Coronary artery (tissue), 2 donors: Measurements from ENCODE around the gene UCP2.

ENCODE experiments used
- DNase-seq: peaks from one replicate; pipeline ENCODE4 v3.0.0-alpha.2; 2017; ENCODE audit warnings: low spot score
- H3K27ac ChIP-seq, 2 donors: fragments of 200-600 bp; sonication (generic); one replicate each; pipeline ENCODE4 v1.5.1; 2016 to 2019
- H3K4me3 ChIP-seq: fragments of 200-600 bp; sonication (generic); 2 replicates; pipeline ENCODE4 v1.5.1; 2016; ENCODE audit warnings: mild to moderate bottlenecking, moderate library complexity
- CTCF ChIP-seq: fragments of 200-600 bp; sonication (generic); IDR thresholded peaks from one replicate; pipeline ENCODE4 v1.5.1; 2019; ENCODE audit warnings: antibody characterized with exemption

UCP2 gene

GRCh38 chr11:74004759-74005615 is 22.3 kb upstream of the UCP2 start:
- no peak for TF ChIP-seq CTCF
- no peak overlapping the region for H3K4me3 ChIP-seq
- peak; percentile 24 for DNase-seq
- H3K27ac ChIP-seq: no peak overlapping the region

GRCh38 chr11:74004046-74004695 is 21.5 kb upstream of the UCP2 start:
- peak; percentile 54 for DNase-seq
- H3K4me3 ChIP-seq: no peak overlapping the region
- TF ChIP-seq CTCF: no peak
- no peak overlapping the region for H3K27ac ChIP-seq

GRCh38 chr11:74002832-74003231 is 20.2 kb upstream of the UCP2 start:
- Histone ChIP-seq H3K27ac (no peak overlapping the region), H3K4me3 (no peak overlapping the region)
- TF ChIP-seq CTCF: no peak
- no peak for DNase-seq

- no peak for TF ChIP-seq CTCF
- no peak overlapping the region for H3K27ac ChIP-seq
- peak; percentile 61 for DNase-seq
- H3K4me3 ChIP-seq: no peak overlapping the region
Observed at GRCh38 chr11:74001822-74002286, 19.2 kb upstream of the UCP2 start.

- Histone ChIP-seq H3K4me3 (no peak overlapping the region), H3K27ac (no peak overlapping the region)
- no peak for TF ChIP-seq CTCF
- DNase-seq: peak; percentile 38
Observed at GRCh38 chr11:74000307-74001133, 17.9 kb upstream of the UCP2 start.

- Histone ChIP-seq H3K27ac (no peak overlapping the region), H3K4me3 (no peak overlapping the region)
- TF ChIP-seq CTCF: no peak
- no peak for DNase-seq
Observed at GRCh38 chr11:73999581-74000306, 17.1 kb upstream of the UCP2 start.
